ENCODE results near the gene FBXW8. TPM values are rescaled to one million over a fixed set of nuclear protein-coding genes. Genes with fewer than 3 reads are reported as not detected.

The FBXW8 gene
- total RNA-seq, 4 donors from 2014 or later = 8.9 to 21.6 (median 12.2) TPM

- DNase-seq (ENCODE audit: low spot score) (no peak), ATAC-seq (ENCODE audit: low FRiP score) (no peak)
- no peak for TF ChIP-seq CTCF (IDR thresholded peaks at IDR 0.05)
Measured at GRCh38 chr12:116916714-116917114, 6.0 kb downstream of the FBXW8 start.

GRCh38 chr12:116918464-116918863 is 7.7 kb downstream of the FBXW8 start:
- ATAC-seq (ENCODE audit: low FRiP score) = no peak
- no peak for DNase-seq (ENCODE audit: low spot score)
- no peak for TF ChIP-seq CTCF (IDR thresholded peaks at IDR 0.05)

GRCh38 chr12:116919247-116919661 is 8.5 kb downstream of the FBXW8 start:
- TF ChIP-seq CTCF (IDR thresholded peaks at IDR 0.05) = no peak
- no peak for ATAC-seq (ENCODE audit: low FRiP score)

GRCh38 chr12:116919706-116920485 is 9.1 kb downstream of the FBXW8 start:
- no peak for TF ChIP-seq CTCF (IDR thresholded peaks at IDR 0.05)
- DNase-seq (ENCODE audit: low spot score) = no peak
- no peak for ATAC-seq (ENCODE audit: low FRiP score)

More at GRCh38 chr12:116919247-116919661, 8.5 kb downstream of the FBXW8 start:
- DNase-seq (ENCODE audit: low spot score) = no peak

- DNase-seq (ENCODE audit: low spot score) (no peak), ATAC-seq (ENCODE audit: low FRiP score) (no peak)
- TF ChIP-seq CTCF (IDR thresholded peaks at IDR 0.05) = no peak
Measured at GRCh38 chr12:116920939-116921338, 10.2 kb downstream of the FBXW8 start.

- no peak for ATAC-seq (ENCODE audit: low FRiP score)
- TF ChIP-seq CTCF (IDR thresholded peaks at IDR 0.05) = no peak
- no peak for DNase-seq (ENCODE audit: low spot score)
Measured at GRCh38 chr12:116922194-116922897, 11.6 kb downstream of the FBXW8 start.

Measured in omental fat pad (tissue), 4 donors.